GM12891 (cell line): ENCODE data around the gene FHIP2A.

Experiments
- PAX5 ChIP-seq: IDR thresholded peaks from 2 replicates; pipeline ENCODE4 v1.6.1; 2011; ENCODE audit warnings: low read length, moderate library complexity, mild to moderate bottlenecking; ENCODE audit not compliant: insufficient read depth, severe bottlenecking
- POLR2A ChIP-seq: IDR thresholded peaks from 2 replicates; pipeline ENCODE4 v1.6.1; 2011; ENCODE audit warnings: low read depth, low read length, control low read depth
- POLR2AphosphoS5 ChIP-seq: IDR thresholded peaks from 2 replicates; pipeline ENCODE4 v1.6.1; 2011; ENCODE audit warnings: low read depth, low read length, control low read depth
- TAF1 ChIP-seq: IDR thresholded peaks from 2 replicates; pipeline ENCODE4 v1.6.1; 2011; ENCODE audit warnings: low read depth, low read length, control low read depth

DNA sequence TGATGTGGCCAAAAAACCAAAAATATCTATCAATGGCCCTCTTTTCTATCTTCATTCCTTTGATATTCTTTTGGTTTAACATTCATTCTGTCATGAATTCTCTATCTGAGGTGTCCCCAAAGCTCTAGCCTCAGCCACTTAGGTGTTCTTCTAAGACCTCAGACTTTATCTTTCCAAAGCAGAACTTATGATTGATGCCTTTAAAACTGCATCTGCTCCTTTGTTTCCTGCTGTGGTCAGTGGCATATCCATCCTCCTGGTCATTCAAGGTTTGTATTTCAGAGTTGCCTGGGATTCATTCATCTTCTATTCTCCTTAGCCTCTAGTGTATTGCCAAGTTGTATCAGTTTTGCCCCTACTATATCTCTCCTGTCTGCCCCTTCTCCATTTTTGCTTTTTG is 30.6 kb downstream of the FHIP2A start:
- TF ChIP-seq POLR2A, result no peak
- no peak for TF ChIP-seq TAF1
- no peak for TF ChIP-seq POLR2AphosphoS5
- TF ChIP-seq PAX5, result no peak
